Cardiac septum (tissue), 1 donor: ENCODE results near the gene VAV2. TPM values are rescaled to one million over a fixed set of nuclear protein-coding genes. Genes with fewer than 3 reads are reported as not detected.

Experiments
- DNase-seq: peaks from one replicate; pipeline ENCODE4 v3.0.0-alpha.2; 2020; ENCODE audit warnings: low spot score
- intact Hi-C: fragments of 100-400 bp; cut with DNase I; formaldehyde crosslinking; loops from one replicate; pipeline ENCODE4 v1.14.0; 2022
- total RNA-seq: library from RNA; stranded (reverse); fragmentation: NEBNext Ultra II Directional; extraction: Animal tissue kit (Norgen Biotek cat#: 25700); gene quantifications from one replicate; pipeline ENCODE4 v1.2.1, GENCODE V29; 2021
- donor health status: DM: no; HTN: no; CAD: no.

The VAV2 gene
- total RNA-seq, 1 donor from 2014 or later, result 8.1 TPM

DNA sequence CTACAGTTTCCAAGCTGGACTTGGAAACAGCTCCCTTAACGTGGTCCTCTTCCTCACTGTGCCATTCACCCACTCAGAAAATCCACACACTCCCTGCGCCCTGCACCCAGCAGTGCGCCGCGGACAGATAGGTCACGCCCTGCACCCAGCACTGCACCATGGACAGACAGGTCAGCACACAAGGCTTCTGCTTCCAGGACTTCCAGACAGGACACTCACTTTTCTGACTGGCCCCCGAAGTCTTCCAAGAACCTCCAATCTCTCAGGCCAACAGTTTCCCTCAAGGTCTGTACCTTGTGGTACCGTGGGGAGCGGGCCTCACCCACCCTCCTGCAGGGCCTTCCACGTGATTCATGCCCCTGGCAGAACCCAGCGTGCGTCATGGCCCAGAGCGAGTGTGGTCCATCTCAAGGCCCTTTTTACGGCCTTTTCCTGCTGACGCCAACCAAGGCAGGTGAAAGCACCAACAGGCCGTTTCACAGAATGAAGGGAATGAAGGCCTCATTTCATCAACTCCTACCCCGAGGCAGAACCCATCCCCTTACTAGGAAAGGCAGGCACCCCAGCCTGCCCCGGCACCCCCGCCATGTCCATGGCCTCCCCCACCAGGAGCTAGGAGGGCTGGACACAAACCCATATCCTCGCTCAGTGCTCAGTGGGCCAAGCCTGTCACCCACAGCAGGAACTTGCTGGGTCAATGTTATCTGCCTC is 17.3 kb downstream of the VAV2 start:
- no peak for DNase-seq
- intact Hi-C loops, result no loop called here

DNA sequence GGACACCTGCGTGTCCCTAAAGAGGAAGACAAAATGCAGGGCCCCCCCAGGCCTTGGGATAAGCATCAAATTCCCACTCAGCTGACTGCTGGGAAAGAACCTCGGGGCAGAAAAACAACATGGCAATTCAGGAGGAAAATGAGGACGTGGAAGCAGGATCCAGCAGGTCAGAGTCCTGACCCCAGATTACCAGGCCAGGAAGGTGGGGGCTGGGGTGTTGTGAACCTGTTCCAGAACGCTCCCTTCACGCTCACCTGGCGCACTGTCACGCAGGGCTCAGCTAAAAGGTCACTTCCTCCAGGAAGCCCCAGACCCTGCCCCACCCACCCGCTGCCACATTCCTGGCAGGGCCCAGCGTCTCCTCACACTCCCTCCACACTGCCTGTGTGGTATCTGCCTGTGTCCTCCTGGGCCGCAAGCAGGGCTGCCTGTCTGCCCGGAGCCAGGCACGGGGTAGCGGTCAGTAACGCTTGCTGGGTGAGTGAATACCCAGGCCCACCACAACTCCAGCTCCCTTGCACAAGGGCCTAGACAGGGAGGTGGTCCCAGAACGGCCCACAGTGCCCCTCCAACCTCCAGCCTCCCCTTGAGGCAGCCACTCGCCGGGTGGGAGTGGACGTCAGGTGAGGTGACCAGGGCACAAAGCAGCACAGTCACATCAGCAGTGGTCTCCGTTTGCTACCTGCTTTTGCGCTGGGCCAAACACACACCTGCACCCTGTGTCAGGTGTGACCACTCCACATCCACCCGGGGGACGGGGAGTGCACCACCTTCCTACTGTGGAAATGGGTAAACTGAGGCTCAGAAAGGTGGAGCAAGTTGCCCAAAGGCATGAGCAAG is 18.1 kb downstream of the VAV2 start:
- intact Hi-C loops, result no loop called here
- no peak for DNase-seq

DNA sequence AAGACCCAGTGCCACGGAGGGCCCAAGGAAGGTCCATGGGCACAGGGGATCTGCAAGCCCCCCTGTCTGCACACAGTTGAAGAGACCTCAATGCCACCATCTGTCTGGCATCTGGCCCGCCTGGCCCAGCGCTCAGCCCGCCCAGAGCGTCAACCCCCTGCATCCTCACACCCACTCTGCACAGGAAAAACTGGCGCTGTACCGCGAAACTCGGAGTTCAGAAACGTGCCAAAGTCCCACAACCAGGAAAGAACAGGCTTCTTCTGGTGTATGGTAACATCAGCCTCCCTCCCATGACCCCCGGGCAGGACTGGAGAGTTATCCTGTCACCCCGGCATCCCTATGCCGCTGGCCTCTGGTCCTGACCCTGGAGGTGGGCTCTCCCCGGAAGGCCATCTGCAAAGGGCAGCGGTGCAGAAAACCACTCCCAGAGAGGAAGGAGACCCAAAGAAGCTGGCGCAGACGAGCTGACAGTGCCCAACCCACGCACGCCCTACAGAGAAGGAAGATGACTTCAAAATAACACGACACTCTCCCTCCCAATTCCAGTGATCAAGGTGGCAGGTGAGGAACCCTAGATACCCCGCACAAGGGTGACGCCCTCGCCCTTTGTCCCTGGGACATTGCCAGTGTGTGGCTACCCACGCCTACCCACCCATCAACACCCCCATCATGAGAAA is 18.9 kb downstream of the VAV2 start:
- no peak for DNase-seq
- intact Hi-C loops, result no loop called here

DNA sequence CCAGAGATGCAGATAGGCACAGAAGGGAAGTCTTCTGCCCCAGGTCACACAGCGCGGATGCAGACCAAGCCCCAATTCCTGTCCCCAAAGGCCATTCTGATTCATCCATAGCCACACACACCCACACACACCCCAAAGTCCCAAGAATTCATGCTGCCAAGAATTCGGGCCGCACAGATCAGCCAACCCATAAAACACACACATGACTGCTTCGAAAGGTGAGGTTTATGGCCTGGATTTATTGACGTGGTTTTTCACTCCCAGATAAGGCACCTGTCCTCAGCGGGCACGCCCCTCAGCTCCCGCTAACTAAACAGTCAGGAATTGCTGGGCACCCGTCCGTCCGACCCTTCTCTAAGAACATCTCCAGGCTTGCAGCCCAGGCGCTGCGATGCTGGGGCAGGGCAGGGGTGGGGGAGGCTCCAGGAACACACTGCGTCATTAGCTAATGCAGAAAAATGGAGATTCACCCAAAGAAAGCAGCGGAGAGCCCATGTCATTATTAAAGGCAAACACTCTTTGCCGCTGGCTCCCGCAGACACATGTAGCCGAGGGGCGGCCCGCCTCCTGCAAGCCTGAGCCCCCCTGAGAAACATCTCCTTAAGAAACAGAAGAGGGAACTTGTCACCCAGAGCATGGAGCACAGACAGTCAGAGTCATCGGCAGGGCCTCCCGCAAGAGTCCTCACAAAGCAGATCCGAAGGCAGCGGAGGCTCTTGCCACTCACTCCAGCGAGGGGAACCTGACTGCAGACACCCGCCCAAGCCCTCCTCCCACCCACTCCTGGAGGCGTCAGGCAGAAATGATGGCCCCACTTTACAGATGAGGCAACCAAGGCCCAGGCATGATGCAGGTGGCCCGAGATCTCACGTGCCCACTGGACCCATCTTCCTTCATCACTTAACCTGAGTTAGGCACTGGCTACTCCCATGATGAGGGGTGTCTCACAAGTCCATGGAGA is 19.9 kb downstream of the VAV2 start:
- intact Hi-C loops, result no loop called here
- DNase-seq, result no peak

DNA sequence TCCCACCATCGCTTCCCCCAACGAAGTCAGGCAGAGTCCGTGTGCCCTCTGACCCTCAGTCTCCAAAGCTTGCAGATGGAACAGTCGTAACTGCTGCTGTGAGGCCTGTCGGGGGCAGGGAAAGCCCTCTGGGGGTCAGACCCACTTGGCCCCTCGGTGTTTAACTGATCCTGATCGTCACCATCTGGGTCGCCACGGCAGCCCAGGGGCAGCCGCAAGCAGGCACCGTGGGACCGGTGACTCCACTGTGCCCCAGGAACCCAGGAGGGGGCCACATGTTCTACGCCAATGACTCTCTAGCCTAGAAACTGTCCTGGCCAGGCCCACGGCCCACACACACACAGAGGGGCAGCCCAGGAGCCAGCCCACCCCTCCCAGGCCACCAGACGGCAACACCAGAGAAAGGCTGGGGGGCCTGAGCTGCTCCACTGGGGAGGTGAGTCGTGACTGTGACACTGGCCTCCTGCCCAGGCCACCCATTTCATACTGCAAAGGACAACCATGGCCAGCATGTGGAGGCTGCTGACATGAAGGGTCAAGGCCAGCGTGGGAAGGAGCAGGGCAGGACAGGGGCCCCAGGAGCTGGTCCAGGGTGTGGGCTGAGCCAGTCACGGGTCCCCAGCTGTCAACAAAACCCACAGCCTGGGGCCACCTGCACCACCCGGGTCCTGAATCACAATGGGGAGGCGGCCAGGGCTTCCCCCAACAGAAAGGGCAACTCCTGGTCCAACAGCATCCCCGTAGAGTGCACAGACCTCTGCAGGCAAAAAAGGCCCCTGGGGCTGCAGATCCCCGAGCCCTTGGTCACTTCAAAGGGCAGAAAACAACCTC is 20.8 kb downstream of the VAV2 start:
- intact Hi-C loops, result no loop called here
- DNase-seq, result no peak

DNA sequence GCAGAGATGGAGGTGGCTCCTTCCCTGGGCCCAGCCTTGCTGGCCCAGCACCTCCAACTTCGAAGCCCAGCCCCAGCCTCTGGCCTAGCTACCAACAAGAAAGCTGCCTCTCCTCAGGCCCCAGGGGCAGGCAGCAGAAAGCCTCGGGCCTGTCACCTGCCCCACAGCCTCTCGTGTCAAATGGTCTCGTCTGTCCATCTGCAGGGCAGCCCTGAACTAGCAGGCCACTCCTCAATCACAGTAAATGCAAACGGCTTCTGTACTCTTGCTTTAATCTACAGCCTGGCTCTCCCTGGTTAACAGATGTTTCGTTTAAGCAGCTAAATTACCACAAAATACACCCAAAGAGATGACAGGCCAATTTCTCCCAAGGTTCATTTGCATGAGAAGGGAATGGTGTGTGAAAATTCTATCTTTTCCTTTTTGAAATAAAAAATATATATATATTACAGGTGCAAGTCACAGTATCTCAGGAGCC is 21.5 kb downstream of the VAV2 start:
- DNase-seq, result no peak
- intact Hi-C loops, result no loop called here

DNA sequence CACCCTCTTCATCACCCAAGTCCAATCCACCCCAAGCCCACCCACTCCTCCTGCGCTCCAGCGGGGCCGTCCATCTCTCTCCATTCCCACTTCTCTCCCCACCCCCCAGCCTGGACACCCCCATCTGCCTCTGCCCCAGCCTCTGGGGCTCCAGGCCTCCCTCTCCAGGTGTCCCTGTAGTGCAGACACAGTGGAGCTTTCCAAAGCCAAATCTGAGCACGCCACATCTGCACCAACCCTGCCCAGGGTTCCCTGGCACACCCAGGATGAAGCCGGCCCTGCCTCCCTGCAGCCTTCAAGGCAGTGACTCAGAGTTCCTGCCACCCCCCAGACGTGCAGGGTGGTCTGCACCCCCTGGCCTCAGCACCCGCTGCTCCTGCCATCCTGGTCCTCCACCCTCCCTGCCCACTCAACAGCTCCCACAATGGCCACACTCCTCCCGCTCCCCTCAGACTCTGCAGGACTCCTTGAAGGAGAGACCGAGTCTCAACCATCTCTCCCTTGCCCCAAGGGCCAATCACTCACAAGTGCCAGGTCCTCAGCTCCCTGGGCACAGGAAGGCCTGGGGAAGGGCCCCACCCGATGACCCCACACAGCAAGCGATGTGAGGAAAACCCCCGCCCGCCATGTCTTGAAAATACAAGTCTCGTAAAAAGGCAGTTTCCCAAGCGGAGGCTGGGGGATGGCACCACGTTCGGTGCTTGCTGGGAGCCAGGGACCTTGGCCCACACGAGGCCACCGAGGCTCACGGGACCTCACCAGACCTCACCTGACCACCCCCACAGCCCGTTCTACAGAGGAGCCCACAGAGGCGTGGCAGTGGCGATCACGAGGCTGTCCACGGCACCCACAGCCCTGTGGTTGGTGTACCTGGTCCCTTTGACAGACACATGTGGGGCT is 22.2 kb downstream of the VAV2 start:
- intact Hi-C loops, result no loop called here
- DNase-seq, result no peak

DNA sequence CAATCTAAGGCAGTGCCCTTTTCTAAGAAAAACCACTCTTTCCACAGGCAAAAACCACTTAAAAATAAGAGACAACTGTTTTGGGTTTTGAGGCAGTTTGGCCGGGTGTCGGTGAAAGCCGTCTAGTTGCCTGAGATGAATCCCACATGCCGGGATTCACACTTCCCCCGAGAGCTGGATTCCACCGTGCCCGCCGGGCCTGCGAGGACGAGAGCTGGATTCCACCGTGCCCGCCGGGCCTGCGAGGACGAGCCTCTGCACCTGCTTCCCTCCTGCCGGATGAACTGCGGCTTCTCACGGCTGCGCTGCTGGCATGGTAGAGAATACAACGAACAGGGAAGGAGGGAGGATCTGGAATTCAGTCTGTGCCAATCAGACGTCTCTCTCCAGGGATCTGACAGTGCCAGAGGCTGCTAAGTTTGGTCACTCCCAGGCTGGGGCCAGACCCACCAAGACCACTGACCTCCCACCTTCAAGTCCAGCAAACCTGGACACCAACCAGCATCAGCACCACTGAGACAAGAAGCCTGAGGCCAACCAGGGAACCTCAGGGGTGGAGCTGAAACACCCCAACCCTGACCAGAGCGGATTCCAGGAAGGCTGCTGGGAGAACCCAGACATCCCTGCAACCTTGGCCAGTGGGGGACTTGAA is 23.0 kb downstream of the VAV2 start:
- intact Hi-C loops, result no loop called here
- DNase-seq, result no peak

DNA sequence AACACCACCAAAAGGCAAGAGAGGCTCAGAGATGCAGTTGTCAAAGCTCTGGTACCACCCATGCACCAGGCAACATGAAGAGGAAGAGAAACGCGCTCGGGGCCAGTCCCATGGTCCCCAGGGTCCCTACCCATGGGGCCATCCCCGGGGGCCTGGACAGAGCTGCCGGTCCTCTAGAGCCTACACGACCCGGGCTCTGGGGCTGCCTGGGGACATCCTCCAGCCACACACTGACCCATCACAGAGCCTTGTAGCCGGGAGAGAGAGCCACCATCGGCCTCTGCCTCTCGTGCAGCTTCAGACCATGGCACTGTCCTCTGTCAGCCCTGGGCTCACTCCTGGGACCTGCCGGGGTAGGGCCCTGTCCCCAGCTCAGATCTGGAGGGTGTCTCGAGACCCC is 23.7 kb downstream of the VAV2 start:
- intact Hi-C loops, result no loop called here
- no peak for DNase-seq

DNA sequence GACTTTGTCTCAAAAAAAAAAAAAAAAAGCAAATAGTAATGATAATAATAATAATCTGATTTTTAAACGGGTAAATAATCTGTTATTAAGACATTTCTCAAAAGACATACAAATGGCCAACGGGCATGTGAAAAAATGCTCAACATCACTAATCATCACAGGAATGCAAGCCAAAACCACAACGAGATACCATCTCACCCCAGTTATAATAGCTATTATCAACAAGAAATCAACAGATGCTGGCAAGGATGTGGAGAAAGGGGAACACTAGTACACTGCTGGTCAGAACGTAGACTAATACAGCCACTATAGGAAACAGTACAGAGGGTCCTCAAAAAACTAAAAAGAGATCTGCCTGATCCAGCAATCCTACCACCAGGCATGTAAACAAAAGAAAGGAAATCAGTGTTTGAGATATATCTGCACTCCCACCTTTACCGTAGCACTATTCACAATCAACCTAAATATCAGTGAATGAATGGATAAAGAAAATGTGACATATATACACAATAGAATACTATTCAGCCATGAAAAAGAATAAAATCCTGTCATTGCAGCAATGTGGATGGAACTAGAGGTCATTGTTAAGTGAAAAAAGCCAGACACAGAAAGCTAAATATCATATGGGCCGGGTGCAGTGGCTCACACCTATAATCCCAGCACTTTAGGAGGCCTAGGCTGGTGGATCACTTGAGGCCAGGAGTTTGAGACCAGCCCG is 24.9 kb downstream of the VAV2 start:
- no peak for DNase-seq
- intact Hi-C loops, result no loop called here

DNA sequence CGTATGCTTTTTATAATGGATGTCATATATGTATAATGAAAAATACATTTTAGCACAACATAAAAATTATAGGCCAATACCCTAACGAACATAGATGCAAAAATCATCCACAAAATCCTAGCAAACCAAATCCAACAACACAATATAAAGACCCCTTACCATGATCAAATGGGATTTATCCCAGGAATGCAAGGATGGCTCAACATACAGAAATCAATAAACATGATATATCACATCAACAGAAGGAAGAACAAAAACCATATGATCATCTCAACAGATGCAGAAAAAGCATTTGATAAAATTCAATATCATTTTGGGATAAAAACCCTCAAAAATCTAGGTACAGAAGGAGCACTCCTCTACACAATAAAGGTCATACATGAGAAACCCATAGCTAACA is 27.7 kb downstream of the VAV2 start:
- intact Hi-C loops, result no loop called here
- DNase-seq, result no peak

DNA sequence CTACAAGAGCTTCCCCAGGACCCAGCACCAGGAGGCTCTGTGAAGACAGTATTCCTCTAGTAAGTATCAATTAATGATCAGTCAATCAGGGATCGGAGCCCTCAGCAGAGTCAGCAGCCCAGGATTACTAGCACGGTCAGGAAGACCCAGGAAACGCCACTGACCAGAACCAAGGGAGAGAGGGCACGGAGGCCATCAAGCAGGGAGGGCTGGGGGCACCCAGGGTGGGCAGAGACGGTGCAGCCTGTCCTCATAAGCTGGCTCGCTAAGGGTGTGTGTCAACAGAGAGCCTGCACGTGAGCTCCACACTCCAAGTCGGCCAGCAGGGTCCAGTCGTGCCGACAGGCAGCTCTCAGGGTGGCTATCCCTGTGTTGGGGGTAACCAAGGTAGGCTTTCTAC is 29.0 kb downstream of the VAV2 start:
- DNase-seq, result no peak
- intact Hi-C loops, result no loop called here

DNA sequence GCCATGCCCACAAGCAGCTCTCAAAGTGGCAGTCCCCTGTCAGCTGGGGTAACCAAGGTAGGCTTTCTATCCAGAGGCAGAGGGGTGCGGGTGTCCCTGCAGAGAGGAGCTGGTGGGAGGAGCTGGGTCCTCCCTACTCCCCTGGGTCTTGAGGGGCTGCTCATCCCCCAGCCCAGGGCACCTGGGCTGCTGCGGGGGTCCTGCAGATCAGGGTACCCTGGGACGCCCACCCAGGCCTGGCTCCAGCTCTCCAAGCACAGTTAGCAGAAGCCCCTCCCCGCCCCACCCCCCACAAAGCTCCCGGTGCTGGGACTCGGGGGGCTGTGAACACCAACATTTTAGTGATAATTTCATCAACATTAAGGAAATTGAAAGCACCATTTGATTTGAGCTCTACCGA is 29.8 kb downstream of the VAV2 start:
- DNase-seq, result no peak
- intact Hi-C loops, result no loop called here

DNA sequence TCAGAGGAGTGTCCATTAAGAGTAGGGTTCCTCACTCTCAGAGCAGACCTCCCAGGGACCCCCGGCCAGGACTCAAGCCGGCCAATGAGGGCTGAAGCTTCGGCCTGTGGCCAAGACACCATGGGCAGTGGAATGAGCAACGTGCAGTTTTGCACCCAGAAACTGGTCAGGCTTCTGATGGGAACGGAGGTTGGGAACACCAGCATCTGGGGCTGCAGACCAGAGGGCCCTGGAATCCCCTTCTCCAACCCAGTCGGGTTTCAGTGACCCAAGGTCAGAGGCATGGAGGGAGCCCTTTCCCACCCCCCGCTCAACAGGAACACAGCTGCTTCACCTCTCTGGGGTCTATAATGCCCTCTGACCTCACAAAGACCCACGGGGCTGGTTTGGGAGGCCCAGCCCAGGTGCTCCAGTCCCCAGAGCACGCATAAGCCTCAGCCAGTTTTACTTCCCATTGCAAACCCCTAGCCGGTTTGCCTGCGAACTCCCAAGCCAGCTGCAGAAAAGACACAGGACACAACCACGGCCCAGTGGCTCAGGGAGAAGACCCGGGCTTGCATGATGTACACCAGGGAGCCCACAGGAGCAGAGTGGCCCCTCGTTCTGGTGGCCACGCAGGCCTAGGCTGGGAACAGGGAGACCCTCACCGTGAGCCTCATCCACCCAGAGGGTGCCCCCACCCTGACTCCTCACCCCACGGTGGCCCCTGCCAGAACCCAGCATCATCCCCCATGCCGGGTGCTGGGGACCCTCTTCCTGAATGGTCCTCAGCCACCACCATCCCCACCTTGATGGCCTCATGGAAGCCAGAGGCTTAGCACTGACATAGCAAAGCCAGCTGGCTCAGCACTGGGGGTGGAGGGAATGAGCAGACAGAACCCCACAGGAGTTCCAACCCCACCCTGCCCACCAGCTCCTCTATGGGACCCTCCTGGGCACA is 30.6 kb downstream of the VAV2 start:
- intact Hi-C loops, result no loop called here
- no peak for DNase-seq

DNA sequence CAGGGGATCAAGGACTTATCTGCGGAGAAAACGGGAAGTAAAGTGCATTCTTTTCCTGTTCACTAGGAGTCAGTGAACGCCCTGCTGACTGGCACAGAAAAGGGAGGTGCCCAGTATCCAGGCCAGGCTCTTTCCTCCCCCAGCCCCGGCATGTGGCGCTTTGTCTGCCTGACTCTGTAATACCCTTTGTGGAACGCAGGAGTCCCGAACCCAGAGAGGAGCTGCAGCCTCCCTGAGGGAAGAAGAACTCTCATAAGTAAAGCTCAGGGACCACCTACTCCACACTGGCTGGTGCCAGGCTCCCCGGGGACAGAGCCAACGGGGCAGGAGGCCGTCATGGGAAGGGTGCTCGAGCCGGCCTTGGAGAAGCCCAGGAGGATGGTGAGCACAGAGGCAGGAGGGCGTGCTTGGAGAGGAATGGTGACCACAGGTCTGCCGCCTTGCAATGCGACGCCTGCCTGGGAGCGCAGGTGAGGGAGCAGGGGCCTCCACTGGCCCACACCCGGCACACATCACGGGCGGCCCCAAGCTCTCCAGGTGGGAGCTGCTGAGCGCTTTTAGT is 31.5 kb downstream of the VAV2 start:
- intact Hi-C loops, result no loop called here
- DNase-seq, result no peak
